Measurements from ENCODE around the gene PMM2.

- no peak for TF ChIP-seq EGR1 (IDR thresholded peaks at IDR 0.05)
- TF ChIP-seq, protein P1, sequence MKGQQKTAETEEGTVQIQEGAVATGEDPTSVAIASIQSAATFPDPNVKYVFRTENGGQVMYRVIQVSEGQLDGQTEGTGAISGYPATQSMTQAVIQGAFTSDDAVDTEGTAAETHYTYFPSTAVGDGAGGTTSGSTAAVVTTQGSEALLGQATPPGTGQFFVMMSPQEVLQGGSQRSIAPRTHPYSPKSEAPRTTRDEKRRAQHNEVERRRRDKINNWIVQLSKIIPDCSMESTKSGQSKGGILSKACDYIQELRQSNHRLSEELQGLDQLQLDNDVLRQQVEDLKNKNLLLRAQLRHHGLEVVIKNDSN (IDR thresholded peaks at IDR 0.05) = no peak
These were observed 34.6 kb upstream of the PMM2 start for GRCh38 chr16:8763083-8763482.

All from Ishikawa (cell line).